ENCODE results near the gene SETBP1.

SETBP1 gene

DNA sequence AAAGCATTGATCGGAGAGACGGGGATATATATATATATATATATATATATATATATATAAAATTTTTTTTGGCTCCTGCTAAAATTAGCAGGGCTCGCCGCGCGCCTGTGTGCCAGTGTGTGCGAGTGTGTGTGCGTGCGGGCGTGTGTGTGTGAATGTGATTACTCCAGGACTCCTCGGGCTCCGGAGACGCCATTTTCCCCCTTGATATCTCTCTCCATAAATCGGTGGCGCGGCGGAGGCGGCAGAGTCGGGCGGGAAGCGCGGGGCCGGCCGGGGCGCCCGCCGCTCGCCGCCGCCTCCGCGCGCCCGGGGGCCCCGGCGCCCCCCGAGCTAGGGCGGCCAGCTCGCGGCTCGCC, 795 bp upstream of the SETBP1 start:
- no peak for DNase-seq

DNA sequence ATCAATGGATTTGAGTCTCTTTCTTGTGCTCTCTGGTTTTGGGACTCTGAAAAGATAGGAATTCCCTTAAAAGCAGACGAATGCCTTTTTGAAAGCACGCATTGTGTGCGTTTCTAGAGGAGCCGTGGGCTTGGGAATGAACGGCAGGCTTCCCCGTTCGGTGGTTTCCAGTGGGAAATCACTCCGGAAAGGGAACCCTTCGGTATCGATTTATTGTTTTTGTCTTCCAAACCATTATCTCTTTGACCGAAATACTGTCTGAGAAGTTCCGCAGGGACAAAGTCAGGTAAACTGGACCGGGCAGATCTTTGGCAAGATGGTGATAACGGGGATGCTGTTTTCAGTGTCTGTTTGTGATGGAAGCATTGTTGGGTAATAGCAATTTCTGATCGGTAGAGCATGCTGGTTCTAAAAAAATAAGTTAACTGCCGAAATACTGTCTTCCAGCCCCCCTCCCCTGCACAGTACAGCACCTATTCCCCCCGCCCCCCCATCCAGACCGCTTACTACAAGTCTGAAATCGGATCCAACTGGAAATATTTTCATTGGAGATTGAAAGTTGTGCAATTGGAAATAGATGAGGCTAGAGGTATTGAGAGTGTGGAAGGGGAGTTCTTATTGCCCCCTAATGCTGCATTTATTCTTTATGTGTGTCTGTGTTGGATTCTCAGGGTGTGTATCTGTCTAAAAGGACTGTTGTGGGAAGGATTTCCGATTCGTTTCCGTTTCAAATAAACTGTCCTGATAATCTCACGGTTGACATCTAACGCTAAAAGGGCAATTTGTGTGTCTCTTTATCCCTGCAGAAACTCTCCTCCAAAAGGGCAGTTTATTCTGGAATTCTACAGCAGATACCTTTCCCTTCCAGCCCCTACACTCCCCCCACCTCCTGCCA, 635 bp downstream of the SETBP1 start:
- DNase-seq: no peak

- no peak for DNase-seq
Observed at GRCh38 chr18:44682201-44682870, 1.6 kb downstream of the SETBP1 start.

DNA sequence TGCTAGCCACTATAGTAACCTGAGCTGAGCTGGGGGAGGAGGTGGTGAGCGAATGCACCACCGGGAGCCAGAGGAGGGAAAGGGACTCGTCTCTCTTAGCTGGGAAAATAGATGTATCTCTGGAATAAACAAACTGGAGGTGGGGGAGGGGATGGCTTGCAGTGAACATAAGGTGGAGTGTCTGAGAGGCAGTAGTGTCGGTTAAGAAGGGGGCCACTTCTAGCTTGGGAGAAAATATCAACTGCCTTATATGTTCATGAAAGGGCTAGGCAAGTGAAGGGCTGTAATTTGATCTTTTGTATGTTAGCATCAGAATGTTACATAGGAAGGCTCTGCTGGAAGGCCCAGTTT, 2.2 kb downstream of the SETBP1 start:
- no peak for DNase-seq

DNA sequence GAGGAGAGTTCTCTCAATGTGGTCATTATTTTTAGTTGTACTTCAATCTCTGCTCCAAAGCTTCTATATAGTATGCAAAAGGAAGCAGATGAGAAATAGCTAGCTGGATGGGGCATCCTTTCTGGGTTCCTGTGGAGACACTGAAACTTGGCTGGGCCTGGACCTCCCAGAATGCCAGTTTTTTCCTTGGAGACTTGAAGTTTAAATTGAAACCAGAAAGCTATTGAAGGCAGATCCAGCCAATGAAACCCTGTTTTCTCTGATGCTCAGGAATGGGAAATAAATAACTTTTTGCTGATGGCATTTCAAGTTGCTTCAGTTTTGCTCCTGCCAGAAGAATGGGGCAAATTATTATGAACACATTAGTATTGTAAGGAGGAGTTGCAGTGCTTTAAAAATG, 2.9 kb downstream of the SETBP1 start:
- DNase-seq: no peak

DNA sequence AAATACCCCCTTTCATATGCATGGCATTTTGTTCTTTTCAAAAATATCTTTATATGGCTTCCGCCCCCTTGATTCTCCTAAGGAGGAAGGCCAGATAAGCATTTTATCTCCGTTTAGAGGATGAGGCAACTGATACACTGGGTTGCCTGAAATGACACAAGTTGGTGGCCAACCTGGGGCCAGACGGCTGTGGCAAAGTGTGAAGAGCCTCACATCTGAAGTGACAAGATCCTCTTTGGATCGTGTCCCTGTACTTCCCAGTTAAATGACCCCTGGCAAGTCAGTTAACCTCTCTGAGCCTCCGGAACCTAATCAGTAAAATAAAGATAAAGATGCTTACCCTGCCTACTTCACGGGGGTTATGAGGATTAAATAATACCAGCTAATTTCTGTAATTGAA, 4.6 kb downstream of the SETBP1 start:
- DNase-seq: no peak

DNA sequence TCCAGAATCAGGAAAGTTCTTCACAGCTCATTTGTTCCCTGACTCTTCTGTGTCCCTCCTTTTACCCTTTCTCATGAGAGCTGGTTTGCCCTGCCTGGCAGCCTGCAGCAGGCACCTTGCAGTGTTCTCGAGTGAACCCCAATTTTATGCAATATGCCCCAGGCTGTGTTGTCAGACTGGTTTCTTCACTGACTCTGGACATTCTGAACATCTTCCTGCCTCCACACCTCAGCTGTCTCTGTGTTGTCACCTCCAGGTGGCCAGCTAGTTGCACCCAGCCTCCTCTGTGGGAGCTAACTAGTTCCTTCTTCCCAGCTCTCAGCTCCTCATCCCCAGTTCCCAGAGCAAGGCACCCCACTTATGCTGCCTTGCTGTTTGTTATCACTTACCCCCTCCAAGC, 5.5 kb downstream of the SETBP1 start:
- DNase-seq: no peak

GRCh38 chr18:44687421-44687820, 6.7 kb downstream of the SETBP1 start:
- DNase-seq: no peak

DNA sequence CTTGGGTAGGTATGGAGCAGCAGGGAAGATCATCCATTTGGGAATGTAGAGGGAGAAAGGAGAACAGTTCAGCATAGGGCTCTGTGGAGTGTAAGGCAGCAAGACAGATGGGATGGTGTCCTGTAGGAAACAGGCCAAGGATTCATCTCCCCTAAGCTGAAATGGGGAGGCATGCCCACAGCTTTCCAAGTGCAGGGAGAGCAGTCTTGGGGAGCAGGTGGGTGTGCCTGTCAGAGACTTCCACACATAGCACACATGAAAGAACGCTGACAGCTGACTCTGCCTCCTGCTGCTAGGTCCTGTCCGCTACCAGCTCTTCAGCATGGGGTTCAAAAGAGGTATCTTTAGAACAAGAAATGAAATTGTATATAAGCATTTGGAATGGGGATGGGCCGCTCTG, 9.0 kb downstream of the SETBP1 start:
- no peak for DNase-seq

DNA sequence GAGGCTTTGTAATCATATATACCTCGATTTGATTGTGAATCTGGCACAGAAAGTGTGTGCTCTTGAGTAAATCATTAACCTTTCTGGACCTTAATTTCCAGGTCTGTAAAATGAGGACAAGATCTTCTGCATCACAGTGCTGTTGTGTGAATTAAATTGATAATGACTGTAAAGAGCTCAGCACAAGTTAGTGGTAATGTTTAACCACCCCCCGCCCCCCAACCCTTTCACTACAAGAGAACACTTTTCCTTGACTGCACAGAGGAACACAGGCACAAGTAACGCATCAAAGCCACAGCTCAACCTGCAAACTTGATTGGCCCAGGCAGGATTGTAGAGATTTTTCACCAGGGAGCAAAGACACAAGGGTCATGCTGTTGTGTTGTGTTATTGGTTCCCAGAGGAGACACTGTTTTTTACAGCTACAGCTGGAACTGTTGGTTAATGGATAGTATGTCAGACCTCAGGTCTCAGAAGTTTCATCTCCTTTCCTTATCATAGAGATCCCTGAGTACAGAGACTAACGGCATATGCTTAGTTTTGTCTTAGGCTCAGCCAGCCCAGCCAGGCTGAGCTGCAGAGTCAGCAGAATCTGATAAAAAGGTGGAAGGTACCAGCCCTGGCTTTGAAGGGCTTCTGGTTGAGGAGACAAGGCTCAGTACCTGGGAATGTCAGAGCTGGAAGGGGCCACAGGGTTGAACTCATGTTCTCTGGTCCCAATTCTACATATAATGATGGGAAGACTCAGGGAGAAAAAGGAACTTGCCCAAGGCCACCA, 10.6 kb downstream of the SETBP1 start:
- no peak for DNase-seq

- no peak for DNase-seq
Observed at GRCh38 chr18:44693030-44693784, 12.5 kb downstream of the SETBP1 start.

GRCh38 chr18:44695503-44695902, 14.8 kb downstream of the SETBP1 start:
- no peak for DNase-seq

- DNase-seq: no peak
Observed at GRCh38 chr18:44696892-44697291, 16.2 kb downstream of the SETBP1 start.

GRCh38 chr18:44697315-44697714, 16.6 kb downstream of the SETBP1 start:
- no peak for DNase-seq

- DNase-seq: no peak
Observed at GRCh38 chr18:44698518-44698917, 17.8 kb downstream of the SETBP1 start.

DNA sequence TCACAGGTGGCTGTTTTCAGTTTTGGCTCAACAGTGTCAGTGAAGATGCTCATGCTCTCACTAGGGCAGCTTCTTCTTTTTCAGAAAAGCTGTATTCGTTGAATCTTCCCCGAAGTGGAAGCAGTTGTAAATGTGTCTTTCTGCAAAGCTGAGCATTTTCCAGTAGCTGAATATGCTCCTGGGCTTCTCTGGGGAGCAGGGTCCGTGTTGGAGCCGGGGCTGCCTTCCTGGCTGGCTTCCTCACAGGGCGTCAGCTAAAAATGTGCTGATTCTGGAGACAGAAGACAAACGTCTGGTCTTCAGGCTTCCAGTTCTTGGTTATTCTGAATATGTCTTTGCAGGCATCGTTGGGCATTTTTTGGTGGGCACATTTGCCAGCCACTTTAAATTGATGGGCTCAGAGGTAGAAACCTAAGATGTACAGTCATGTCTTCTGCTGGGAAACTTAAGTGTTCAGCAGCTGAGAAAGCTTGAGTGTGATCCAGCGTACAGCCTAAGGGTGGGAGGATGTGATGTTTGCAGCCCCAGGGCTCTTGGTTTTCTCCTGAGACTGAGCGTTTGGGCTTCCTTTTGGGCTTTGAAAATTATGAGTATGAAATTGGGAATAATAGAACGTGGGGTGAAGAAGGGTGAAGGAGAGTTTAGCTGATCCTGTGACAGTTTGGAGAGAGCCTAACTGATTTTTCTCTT, 19.0 kb downstream of the SETBP1 start:
- DNase-seq: no peak

DNA sequence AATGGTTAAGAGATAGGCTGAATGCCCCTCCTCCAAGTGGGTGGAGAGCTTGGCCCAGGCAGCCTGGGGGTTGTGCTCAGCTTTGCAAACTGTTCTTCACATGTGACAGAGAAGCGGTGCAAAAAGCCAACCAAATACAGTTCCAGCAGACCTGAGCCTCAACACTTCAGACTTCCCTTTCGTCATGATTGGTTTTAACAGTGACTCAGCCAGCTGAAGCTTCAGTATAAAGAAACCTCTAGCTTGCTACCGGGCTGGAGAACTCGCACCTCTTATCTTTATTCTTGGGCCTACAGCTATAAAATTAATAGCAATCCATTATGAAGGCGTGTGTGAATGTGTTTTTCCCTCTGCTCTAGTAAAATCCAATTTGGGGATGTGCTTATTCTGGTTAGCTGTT, 20.0 kb downstream of the SETBP1 start:
- DNase-seq: no peak

- DNase-seq: no peak
Observed at GRCh38 chr18:44701227-44701626, 20.5 kb downstream of the SETBP1 start.

GRCh38 chr18:44702594-44702993, 21.9 kb downstream of the SETBP1 start:
- DNase-seq: no peak

DNA sequence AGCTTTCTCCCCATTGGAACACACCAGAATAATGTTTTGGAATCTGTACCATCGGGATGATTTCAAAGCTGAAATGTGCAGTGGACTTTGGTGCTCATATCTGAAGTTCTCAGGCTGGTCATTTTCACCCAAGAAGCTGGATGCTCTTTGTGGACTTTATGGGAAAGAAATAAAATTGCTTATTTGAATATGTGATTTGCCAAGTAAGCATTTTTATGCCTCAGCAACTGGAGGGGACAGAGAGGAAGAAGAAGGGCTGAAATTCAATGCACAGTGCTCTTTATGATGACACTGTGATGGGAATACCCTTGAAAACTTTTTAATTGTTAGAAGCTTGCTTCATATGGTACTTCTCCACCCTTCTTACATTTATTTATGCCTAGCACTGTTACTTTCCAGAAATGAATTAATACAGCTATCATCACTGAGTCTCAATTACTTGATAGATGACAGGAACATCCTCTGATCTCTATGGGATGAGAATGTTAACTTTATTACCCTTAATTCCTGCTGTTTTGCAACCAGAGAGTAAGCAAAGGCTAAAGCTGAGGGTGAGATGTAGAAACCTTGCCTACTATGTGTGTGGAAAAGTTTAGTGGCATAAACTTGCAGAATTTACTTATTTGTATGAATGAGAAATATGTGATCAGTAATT, 23.6 kb downstream of the SETBP1 start:
- no peak for DNase-seq

DNA sequence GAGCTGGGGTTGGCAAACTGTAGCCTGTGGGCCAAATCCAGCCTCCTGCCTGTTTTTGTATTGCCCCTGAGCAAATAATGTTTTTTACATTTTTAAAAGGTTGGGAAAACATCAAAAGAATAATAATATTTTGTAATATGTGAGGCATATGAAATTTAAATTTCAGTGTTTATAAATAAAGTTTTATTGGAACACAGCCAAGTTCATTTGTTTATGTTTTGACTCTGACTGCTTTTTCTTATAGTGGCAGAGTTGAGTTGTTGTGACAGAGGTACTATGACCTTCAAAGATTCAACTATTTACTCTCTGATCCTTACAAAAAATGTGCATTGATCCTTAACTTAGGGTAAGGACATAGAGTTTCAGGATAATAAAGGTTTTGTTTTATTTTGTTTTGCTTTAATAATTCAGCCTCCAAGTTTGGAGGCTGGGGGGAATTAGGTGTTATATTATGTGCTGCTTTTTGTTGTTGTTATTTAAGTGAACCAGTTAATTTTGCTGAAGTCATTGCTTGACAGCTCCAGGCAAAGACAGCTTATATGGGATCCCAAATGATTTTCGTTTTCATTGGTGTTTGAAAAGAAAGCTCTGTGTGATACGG, 24.5 kb downstream of the SETBP1 start:
- no peak for DNase-seq

Measured in GOT3 (cell line).